Measurements from ENCODE around the gene SFSWAP. TPM values are rescaled to one million over a fixed set of nuclear protein-coding genes. Genes with fewer than 3 reads are reported as not detected.

SFSWAP gene
- total RNA-seq, 1 donor from 2014 or later, result 81.2 TPM

GRCh38 chr12:131735476-131736445 lies 24.9 kb downstream of the SFSWAP start:
- Mint-ChIP-seq H3K36me3 (ENCODE audit: unreplicated experiment) (peaks cover 10% of the 10 kb centered on the region), H3K4me3 (ENCODE audit: unreplicated experiment) (peak overlapping the region; percentile 27), H3K27me3 (ENCODE audit: unreplicated experiment) (no peaks in the 10 kb centered on the region), H3K4me1 (ENCODE audit: low read depth, unreplicated experiment) (no peaks in the 10 kb centered on the region), H3K9me3 (ENCODE audit: unreplicated experiment) (no peaks in the 10 kb centered on the region), H3K27ac (ENCODE audit: unreplicated experiment) (no peak overlapping the region)
- TF ChIP-seq CTCF (IDR thresholded peaks at IDR 0.05; ENCODE audit: partially characterized antibody, unreplicated experiment), result no peak
- DNase-seq, result no peak

- Mint-ChIP-seq H3K27ac (ENCODE audit: unreplicated experiment) (peak overlapping the region; percentile 63), H3K27me3 (ENCODE audit: unreplicated experiment) (no peaks in the 10 kb centered on the region), H3K4me1 (ENCODE audit: low read depth, unreplicated experiment) (no peaks in the 10 kb centered on the region), H3K4me3 (ENCODE audit: unreplicated experiment) (no peak overlapping the region), H3K9me3 (ENCODE audit: unreplicated experiment) (peaks cover under 1% of the 10 kb centered on the region), H3K36me3 (ENCODE audit: unreplicated experiment) (peaks cover 11% of the 10 kb centered on the region)
- DNase-seq, result no peak
- TF ChIP-seq CTCF (IDR thresholded peaks at IDR 0.05; ENCODE audit: partially characterized antibody, unreplicated experiment), result no peak
These were observed 25.7 kb downstream of the SFSWAP start for GRCh38 chr12:131736446-131737149.

- Mint-ChIP-seq H3K9me3 (ENCODE audit: unreplicated experiment) (peaks cover 3% of the 10 kb centered on the region), H3K36me3 (ENCODE audit: unreplicated experiment) (peaks cover 18% of the 10 kb centered on the region), H3K27ac (ENCODE audit: unreplicated experiment) (no peak overlapping the region), H3K4me1 (ENCODE audit: low read depth, unreplicated experiment) (no peaks in the 10 kb centered on the region), H3K4me3 (ENCODE audit: unreplicated experiment) (no peak overlapping the region), H3K27me3 (ENCODE audit: unreplicated experiment) (no peaks in the 10 kb centered on the region)
- no peak for TF ChIP-seq CTCF (IDR thresholded peaks at IDR 0.05; ENCODE audit: partially characterized antibody, unreplicated experiment)
- DNase-seq, result no peak
These were observed 26.4 kb downstream of the SFSWAP start for GRCh38 chr12:131737150-131737827.

GRCh38 chr12:131738196-131738595 lies 27.3 kb downstream of the SFSWAP start:
- no peak for TF ChIP-seq CTCF (IDR thresholded peaks at IDR 0.05; ENCODE audit: partially characterized antibody, unreplicated experiment)
- Mint-ChIP-seq H3K27me3 (ENCODE audit: unreplicated experiment) (no peaks in the 10 kb centered on the region), H3K27ac (ENCODE audit: unreplicated experiment) (no peak overlapping the region), H3K4me1 (ENCODE audit: low read depth, unreplicated experiment) (no peaks in the 10 kb centered on the region), H3K9me3 (ENCODE audit: unreplicated experiment) (peaks cover 10% of the 10 kb centered on the region), H3K36me3 (ENCODE audit: unreplicated experiment) (peaks cover 27% of the 10 kb centered on the region), H3K4me3 (ENCODE audit: unreplicated experiment) (no peak overlapping the region)
- DNase-seq, result no peak

Measured in glutamatergic neuron (in vitro differentiated cells).